ENCODE measurements around the gene DHCR7.

DHCR7 gene

DNA sequence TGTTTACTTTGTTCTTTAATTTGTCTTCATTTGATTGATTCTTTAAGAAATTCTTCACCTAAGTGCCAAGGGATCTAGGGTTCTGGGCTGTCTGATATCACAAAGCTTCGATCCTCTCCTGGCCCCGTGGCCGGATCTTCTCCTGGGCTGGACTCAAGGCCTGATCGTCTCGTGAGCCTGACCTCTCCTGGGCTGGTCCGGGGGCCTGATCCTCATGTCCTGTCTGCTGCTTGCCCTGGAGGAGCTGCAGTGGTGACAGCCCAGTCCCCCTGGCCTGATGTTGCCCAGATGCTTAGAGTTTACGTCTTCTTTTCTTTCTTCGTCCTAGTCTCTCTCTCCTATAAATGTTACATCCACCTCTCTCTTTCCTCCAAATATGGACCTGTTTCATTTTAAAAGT lies 8.1 kb upstream of the DHCR7 start:
- DNase-seq, result no peak

- DNase-seq, result no peak
Observed at GRCh38 chr11:71454470-71455113, 6.4 kb upstream of the DHCR7 start.

- DNase-seq, result no peak
Observed at GRCh38 chr11:71453918-71454304, 5.7 kb upstream of the DHCR7 start.

GRCh38 chr11:71453037-71453917 lies 5.1 kb upstream of the DHCR7 start, which contains the start of gene NADSYN1:
TSS of gene NADSYN1 (plus strand) at chr11:71453203. CDS start at chr11:71453297, 94 bp downstream.
- peak; percentile 97 for DNase-seq

DNA sequence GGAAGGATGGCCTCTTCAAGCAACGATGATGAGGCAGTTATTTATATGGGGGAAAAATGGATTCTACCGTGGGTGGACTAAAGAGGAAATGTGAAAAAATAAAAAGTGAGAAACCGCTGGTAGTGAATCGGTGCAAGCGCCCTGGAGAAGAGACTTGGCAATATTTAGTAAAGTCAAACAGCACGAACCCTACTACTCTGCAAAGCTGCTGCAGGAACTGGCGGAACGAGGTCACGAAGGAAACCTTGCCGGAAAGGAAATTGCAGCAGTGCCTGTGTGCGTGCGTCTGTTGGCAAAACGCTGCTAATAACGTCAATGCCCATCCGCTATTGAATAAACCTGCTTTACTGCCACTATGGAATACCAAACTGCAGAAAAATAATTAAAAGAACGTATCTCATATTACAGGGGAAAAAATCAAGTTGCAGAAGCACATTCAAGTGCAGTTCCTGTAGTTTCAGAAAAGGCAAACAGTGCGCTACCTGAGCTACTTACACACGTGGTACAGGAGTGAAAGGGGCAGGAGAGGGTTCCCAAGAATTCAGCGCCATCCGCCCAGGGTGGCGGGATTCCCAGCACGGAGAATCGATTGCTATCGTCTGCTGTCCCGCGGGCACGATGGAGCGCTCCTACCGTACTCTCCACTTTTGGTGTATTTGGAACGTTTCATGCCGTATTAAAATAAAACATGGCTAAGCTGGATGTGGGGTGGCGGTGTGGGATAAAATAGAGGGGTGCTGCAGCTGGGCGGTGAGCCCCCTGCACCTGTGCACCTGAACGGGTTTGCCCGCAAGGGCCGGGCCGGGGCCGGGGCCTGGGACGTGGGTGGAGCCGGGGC lies 4.2 kb upstream of the DHCR7 start:
- DNase-seq, result peak; percentile 73

GRCh38 chr11:71451596-71452198 lies 3.5 kb upstream of the DHCR7 start:
- no peak for DNase-seq

- no peak for DNase-seq
Observed at GRCh38 chr11:71450939-71451338, 2.7 kb upstream of the DHCR7 start.

GRCh38 chr11:71450507-71450906 lies 2.3 kb upstream of the DHCR7 start:
- no peak for DNase-seq

- DNase-seq, result no peak
Observed at GRCh38 chr11:71449596-71449995, 1.4 kb upstream of the DHCR7 start.

GRCh38 chr11:71447791-71448256 lies 369 bp downstream of the DHCR7 start:
- peak; percentile 8 for DNase-seq

- DNase-seq, result peak; percentile 71
Observed at GRCh38 chr11:71446942-71447688, 1.1 kb downstream of the DHCR7 start.

- no peak for DNase-seq
Observed at GRCh38 chr11:71446150-71446549, 2.0 kb downstream of the DHCR7 start.

GRCh38 chr11:71444811-71445210 lies 3.4 kb downstream of the DHCR7 start:
- no peak for DNase-seq

DNA sequence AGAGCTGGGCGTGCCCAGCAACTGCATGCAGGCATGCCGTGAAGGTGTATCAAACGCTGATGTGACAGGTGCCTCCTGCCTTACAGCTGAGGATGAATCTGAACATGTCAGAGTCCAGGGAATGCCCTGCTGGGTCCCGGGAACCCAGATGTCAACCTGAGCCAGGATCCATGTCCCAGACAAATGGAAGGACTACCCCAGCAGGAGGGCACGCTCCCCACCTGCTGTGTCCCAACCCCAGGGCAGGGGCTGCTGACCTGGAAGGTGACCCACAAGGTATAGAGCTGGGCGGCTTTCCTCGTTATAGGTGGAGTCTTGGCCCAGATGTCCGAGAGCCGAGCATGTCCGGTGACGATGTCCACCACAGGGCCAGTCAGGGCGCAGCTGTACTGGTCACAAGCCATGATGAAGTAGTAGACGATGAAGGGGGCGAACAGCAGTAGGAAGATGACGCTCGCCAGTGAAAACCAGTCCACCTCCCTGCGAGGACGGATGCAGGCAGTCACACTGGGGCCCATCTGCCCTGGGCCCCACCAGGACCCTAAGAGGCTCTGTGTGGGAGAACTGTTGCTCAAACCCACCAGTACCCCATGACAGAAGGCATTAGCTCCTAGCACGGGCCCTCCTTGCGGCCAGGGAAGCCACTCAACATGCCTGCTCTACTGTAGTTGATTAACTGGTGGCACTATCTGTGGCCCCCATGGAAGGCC lies 4.3 kb downstream of the DHCR7 start:
- DNase-seq, result no peak

- DNase-seq, result no peak
Observed at GRCh38 chr11:71442880-71443279, 5.3 kb downstream of the DHCR7 start.

DNA sequence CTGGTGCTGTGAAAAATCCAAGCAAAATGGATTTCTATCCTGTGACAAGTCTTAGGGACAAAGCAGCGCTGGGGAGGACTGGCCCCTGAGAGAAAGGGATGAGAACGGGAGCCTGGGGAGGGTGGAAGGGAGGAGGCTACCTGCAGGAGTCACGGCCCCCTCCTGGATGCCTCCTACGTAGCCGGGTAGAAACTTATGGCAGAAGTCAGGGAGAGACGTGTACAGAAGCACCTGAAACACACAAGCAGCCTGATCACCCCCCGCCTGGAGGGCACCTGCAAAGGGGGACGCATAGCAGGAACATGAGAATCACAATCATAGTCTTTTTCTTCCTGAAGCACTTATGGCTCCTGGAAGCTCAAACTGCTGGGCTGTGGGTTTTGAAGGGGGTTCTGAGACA lies 6.1 kb downstream of the DHCR7 start:
- no peak for DNase-seq

DNA sequence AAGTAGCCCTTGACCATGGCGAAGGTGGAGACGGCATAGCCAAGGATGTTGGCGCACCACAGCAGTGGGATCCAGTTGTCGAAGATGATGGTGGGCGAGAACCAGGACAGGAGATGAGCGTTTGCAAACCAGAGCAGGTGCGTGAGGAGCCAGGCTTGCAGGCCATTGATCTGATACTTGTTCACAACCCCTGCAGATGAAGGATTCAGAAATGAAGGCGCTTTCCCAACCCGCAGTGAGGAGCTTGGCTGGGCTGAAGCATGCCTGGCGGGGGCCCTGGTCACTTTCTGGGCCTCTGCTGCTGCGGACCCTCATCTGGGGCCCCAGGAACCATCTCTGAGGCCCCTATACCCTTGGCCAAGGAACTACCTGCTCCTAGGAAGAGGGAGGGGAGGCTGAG lies 6.9 kb downstream of the DHCR7 start:
- no peak for DNase-seq

DNA sequence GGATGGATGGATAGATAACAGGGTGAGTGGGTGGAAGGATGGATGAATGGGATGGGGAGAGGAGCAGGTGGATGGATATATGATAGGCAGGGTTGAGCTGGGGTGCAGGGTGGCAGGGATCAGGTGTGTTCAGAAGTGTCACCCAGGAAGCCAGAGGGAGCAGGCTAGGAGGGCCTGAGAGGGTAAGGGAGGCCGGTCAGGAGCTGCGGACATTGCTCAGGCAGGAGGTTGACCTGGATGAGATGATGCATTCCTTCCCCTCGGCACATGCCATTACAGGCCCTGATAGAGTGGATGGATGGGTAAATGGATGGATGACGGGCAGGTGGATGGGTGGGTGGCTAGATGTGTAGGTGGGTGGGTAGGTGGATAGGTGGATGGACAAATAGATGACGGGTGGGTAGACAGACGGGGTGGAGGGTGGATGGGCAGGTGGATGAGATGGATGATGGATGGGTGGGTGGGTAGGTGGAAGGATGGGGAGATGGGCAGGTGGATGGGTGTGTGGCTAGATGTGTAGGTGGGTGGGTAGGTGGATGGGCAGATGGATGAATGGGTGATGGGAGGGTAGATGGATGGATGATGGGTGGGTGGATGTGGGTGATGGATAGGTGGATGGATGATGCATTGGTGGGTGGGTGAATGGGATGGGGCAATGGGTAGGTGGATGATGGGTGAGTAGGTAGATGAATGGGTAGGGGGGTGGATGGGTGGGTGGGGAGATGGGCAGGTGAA lies 8.0 kb downstream of the DHCR7 start:
- DNase-seq, result no peak

DNA sequence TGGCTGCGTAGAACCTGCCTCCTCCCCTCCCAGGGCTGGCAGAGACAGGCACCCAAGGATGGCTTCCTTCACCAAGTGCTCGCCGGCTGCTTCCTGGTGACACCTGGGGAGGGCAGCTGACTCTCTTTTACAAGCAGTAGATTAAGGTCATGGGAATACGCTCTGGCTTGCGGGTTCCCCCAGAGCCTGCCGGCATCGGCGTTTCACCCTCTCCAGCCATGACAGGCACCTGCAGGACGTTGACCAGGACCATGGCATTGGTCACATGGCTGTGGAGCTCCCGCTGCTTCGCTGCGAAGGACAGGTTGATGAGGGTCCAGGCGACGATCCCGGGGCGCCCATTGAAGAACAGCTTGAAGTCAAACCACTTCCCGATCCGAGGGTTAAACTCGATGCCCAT lies 9.5 kb downstream of the DHCR7 start:
- DNase-seq, result no peak

DNA sequence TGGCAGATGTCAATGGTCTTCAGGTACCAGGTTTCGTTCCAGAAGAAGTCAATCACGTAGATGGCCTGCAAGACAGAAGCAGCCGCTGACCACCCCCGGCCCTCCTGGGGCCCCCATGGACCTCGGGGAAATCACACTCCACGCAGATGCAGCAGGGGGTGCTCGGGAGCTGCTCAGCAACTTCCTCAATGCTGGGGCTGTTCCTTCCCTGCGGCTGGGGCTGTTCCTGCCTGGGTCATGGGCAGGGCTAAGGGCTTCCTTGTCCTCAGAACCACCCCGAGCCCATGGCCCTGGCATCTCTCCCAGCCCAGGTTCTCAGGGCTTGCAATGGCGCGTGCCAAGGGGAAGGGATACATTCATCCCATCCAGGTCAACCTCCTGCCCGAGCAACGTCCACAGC lies 10.3 kb downstream of the DHCR7 start:
- DNase-seq, result no peak

DNA sequence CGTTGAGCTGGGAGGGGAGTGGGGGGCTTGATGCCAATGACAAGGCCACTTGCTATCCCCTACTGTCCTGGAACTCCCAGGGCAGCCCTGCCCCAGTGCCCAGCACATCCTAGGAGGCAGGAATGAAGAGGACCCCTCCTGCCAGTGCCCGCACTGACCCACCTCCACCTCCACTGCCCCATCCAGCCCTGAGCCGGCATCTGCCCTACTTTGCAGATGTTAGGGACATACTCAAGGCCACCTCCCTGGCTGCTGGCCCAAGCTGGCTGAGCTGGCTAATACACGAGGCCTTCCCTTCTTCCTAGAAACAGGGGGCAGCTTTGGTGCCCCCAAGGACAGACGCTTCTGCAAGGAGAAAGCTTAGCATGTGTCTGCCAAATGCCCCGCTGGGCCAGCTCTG lies 10.8 kb downstream of the DHCR7 start:
- no peak for DNase-seq

All from inflammatory macrophage treated with lipopolysaccharide for 4 hours (primary cell).